GM21423 (cell line): ENCODE results near the gene ATP5F1C.
A peak's percentile ranks its signal among the peaks of the same experiment; 100 is the strongest.
"Not testable (repeated sequence)": the region's sequence is repeated elsewhere in the genome, so short reads cannot be mapped to it uniquely, and the experiment has no call there.

Experiments
- ATAC-seq: cut with Tn5 transposase; IDR thresholded peaks from one replicate; pipeline ENCODE4 v1.9.1; 2021; ENCODE audit warnings: mild to moderate bottlenecking, moderate library complexity; ENCODE audit not compliant: unreplicated experiment

ATP5F1C gene

GRCh38 chr10:7787857-7788638, at the start of gene ATP5F1C, which contains the start of gene KIN:
TSS of gene ATP5F1C (plus strand) at chr10:7788177. CDS start at chr10:7788208, 31 bp downstream.
TSS of gene KIN (minus strand) at chr10:7787993. CDS start at chr10:7787933, 60 bp downstream.
- peak; percentile 92 for ATAC-seq

- no peak for ATAC-seq
Observed at GRCh38 chr10:7738536-7739407, 49.2 kb upstream of the ATP5F1C start.

GRCh38 chr10:7744307-7744706, 43.7 kb upstream of the ATP5F1C start:
- no peak for ATAC-seq

GRCh38 chr10:7748637-7749036, 39.3 kb upstream of the ATP5F1C start:
- not testable (repeated sequence) for ATAC-seq

- no peak for ATAC-seq
Observed at GRCh38 chr10:7750222-7750621, 37.8 kb upstream of the ATP5F1C start.

GRCh38 chr10:7752251-7752650, 35.7 kb upstream of the ATP5F1C start:
- no peak for ATAC-seq

GRCh38 chr10:7755103-7755502, 32.9 kb upstream of the ATP5F1C start:
- no peak for ATAC-seq

- ATAC-seq, result no peak
Observed at GRCh38 chr10:7756360-7756992, 31.5 kb upstream of the ATP5F1C start.

- ATAC-seq, result no peak
Observed at GRCh38 chr10:7763929-7764328, 24.0 kb upstream of the ATP5F1C start.

GRCh38 chr10:7766241-7766640, 21.7 kb upstream of the ATP5F1C start:
- no peak for ATAC-seq

- ATAC-seq, result no peak
Observed at GRCh38 chr10:7767209-7767608, 20.8 kb upstream of the ATP5F1C start.

GRCh38 chr10:7768417-7768816, 19.6 kb upstream of the ATP5F1C start:
- no peak for ATAC-seq

- peak; percentile 53 for ATAC-seq
Observed at GRCh38 chr10:7773845-7774801, 13.9 kb upstream of the ATP5F1C start.

- no peak for ATAC-seq
Observed at GRCh38 chr10:7776777-7777176, 11.2 kb upstream of the ATP5F1C start.

GRCh38 chr10:7782194-7782593, 5.8 kb upstream of the ATP5F1C start:
- ATAC-seq, result not testable (repeated sequence)

- no peak for ATAC-seq
Observed at GRCh38 chr10:7786430-7786829, 1.5 kb upstream of the ATP5F1C start.

- peak; percentile 6 for ATAC-seq
Observed at GRCh38 chr10:7787150-7787856, 674 bp upstream of the ATP5F1C start.

GRCh38 chr10:7788639-7789286, 786 bp downstream of the ATP5F1C start:
- ATAC-seq, result peak; percentile 18

- no peak for ATAC-seq
Observed at GRCh38 chr10:7789390-7789789, 1.4 kb downstream of the ATP5F1C start.
